ENCODE data around the gene CHN1.

CHN1 gene

GRCh38 chr2:174780856-174781255, 224.3 kb downstream of the CHN1 start:
- no peak for DNase-seq

DNA sequence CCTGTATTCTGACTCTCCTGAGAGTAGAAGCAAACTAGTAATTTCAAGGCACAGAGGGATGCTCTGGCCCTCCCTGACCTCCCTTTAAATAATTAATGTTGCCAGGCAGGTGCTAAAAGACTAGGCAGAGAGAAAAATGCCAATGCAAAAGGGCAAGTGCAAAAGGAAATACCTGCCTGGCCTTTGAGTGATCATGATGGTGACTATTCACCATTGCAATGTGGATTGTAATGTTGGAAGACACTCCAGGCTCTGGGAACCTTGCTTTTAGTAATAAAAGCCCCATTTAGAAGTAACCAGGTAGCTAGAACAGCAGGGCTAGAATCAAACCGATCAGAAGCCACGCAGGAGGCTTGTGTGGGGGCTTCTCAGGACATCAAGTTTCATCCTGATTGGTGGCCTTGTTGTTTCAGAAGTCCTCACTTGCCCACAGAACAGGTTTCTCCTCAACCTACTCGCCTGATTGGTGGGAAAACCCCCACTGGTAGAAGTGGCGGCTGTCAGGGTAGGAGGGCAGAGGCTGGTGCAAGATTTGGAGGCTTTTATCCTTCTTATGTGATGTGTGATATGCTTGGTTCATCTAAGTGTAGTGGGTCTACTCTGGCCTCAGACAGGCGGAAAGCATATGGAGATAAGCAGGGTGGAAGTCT, 224.9 kb downstream of the CHN1 start:
- DNase-seq, result no peak

GRCh38 chr2:174779361-174779928, 225.7 kb downstream of the CHN1 start:
- no peak for DNase-seq

- DNase-seq, result no peak
Observed at GRCh38 chr2:174778085-174778981, 226.8 kb downstream of the CHN1 start.

- DNase-seq, result no peak
Observed at GRCh38 chr2:174777347-174778084, 227.7 kb downstream of the CHN1 start.

- DNase-seq, result no peak
Observed at GRCh38 chr2:174776675-174777074, 228.5 kb downstream of the CHN1 start.

DNA sequence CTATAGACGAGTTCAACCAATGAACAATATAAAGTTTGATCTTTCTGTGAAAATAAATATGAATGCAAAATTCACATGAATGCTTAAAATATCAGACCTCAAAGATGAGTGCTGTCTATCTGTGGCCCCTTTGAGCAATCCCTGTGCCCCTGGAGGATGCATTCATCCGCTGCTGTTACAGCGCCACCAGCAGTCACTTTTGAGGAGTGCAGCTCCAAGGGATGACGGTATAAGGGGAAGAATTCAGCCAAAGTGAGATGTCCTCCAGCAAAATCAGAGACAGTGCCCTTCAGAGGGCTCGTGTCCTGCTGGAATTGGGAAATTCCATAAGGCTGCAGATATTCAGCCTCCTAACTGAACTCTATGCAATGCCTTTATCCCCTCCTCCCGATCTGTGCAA, 229.0 kb downstream of the CHN1 start:
- DNase-seq, result no peak

GRCh38 chr2:174775571-174775980, 229.6 kb downstream of the CHN1 start:
- no peak for DNase-seq

GRCh38 chr2:174774886-174775285, 230.3 kb downstream of the CHN1 start:
- DNase-seq, result no peak

GRCh38 chr2:174773215-174773614, 232.0 kb downstream of the CHN1 start:
- DNase-seq, result no peak

- no peak for DNase-seq
Observed at GRCh38 chr2:174772472-174772801, 232.7 kb downstream of the CHN1 start.

- no peak for DNase-seq
Observed at GRCh38 chr2:174771631-174772471, 233.3 kb downstream of the CHN1 start.

DNA sequence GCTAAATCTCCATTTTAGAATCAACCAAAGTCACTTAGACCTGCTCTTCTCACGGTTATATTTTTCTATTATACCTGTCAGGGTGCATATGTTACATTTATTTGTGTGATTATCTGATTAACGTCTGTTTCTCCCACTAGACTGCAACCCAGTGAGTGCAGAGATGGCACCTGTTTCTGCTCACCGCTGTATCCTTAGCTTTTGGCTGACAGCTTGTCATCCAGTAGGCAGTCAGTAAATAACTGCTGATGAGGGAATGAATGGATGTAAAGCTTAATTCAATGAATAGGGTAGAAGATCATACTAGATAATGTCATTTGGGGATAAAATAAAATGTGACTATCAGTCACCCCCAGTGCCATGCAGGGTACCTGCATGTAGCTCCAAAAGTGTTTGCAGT, 234.0 kb downstream of the CHN1 start:
- no peak for DNase-seq

DNA sequence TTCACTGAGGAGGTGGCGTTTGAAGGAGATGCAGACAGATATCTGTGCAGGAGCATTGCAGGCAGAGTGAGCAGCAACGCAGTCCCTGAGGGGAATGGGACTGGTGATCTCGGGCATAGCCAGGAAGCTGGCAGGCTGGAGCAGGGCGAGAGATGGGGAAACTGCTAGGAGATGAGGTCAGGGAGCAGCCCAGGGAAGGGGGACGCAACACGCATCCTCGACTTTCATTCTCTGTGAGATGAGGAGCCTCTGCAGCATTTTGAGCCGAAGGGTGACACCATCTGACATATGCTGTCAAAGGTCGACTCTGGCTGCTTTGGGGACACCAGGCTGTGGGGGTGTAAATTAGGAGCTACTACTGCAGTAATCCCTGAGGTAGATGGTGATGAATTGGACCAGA, 236.6 kb downstream of the CHN1 start:
- DNase-seq, result no peak

- DNase-seq, result no peak
Observed at GRCh38 chr2:174766271-174766670, 238.9 kb downstream of the CHN1 start.

GRCh38 chr2:174765576-174765975, 239.6 kb downstream of the CHN1 start:
- DNase-seq, result no peak

DNA sequence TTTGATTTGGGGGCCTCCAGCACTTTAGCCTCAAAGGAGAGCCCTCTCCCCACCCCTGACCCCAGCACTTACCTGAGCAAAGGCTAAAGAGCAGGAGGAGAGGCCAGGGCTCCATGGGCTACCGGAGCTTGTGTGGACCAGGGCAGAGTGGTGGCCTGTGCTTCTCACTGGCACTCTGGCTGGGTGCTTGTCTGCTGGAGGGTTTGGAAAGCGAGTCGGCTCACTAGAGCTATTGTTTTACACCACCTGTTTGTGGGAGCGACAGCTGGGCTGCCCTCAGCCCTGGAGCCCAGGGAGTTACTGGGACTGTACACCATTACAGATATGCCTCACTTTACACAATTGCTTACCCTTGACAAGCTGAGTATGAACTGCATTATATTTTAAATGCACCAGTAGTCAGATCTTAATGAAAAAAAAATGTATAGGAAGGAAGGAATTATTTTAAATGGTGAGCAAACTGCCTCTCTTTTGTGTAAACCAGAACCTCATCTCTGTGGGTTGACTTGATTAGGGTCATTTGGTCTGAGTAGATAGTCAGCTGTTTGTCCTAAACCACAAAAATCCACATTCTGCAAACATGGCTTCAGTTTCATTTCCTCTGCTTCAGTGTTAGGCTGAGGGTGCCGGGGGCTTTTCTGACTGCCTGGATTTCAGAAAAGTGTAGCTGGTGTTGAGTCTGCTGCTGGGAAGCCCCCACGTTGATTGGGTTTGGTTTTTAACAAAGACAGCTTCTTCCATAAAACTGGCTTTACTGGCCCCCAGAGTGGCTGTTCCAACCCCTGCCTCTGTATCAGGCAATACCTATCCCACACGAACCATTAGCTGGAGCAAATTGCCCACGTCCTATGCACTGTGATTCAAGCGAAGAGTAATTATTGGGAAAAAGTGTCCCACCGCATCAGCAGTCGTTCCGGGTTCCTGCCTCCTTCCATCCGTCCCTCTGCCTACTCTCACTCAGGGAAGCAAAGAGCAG, 240.6 kb downstream of the CHN1 start, which contains the start of gene CHRNA1:
Gene CHRNA1, minus strand, starts transcription at position 193 of the 976 bp plus-strand sequence. Its CDS starts 78 bp downstream, at position 115.
- no peak for DNase-seq

GRCh38 chr2:174763780-174764179, 241.4 kb downstream of the CHN1 start:
- DNase-seq, result no peak

DNA sequence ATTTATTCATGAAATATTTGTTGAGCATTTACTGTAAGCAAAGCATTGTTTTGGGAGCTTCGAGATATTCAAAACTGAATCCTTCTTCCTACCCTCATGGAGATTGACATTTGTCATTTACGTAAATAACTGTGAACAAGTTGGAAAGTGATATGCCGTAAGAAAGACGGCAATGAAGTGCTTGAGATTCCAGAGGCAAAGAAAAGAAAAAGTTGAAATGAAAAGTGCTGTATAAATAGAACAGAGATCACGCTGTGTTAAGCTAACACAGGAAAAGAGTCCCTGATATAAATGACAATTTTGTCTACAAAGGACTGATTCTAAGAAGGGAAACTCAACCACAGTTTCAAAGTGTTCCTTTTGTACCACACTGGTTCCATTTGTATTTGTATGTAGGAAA, 242.7 kb downstream of the CHN1 start:
- DNase-seq, result no peak

DNA sequence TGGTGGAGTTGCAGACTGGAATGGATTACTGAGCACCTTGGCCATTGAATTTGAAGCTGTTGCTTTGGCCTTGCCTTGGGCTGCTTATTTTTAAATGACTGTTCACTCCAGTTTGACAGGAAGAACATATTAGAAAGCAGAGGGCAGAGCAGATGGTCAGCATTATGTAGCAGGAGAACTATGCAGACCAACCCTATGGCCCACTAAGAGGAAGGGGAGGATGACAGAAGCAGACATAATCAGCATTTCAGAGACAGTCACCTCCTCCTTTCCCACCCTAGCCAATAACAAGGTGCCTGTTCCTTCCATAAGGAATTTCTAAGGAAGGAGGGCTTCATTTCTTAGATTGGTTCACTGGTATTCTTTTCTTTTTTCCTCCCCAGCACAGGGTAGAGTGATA, 243.3 kb downstream of the CHN1 start:
- DNase-seq, result no peak

DNA sequence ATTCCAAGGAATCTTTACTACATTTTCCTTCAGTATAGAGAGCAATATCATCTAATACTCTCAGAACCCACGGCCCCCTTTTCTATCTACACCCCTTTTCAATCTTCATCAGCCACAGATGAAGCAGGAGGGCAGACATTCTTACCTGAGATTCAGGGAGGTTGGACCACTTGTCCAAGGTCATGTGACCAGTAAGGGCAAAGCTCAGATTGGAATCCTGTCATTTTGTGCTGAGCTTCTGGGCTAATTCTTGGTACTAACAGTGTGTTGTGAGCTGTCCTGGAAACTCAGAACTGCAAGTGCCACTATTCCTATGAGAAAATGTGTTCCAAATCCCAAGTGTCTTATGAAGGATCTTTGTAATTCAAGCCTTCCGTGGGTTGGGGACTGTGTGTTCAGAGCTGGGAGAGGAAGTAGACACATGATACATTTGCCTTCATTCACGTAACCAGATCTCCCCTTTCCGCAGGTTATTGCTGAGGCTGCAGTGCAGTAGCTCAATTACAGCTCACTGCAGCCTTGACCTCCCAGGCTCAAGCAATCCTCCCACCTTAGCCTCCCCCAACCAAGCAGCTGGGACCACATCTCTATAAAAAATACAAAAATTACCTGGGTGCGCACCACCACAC, 244.2 kb downstream of the CHN1 start:
- no peak for DNase-seq

Data from KG1 (cell line).